Endothelial cell of umbilical vein (primary cell): ENCODE results near the gene RPL41.

Experiments used
- CTCF ChIP-seq, 2 donors: IDR thresholded peaks; 1 replicate in 1 of 2; 2 replicates in 1 of 2; pipeline ENCODE4 v1.5.1; 2011; ENCODE audit warnings: low read length in 2 of 2, mild to moderate bottlenecking in 2 of 2, moderate library complexity in 2 of 2, control low read depth in 1 of 2, inconsistent platforms in 1 of 2, low read depth in 1 of 2; ENCODE audit not compliant: insufficient read depth in 1 of 2; ENCODE audit errors: extremely low read depth in 1 of 2
- EZH2 ChIP-seq: IDR thresholded peaks from 2 replicates; pipeline ENCODE4 v1.6.1; 2012; ENCODE audit warnings: borderline replicate concordance, low read depth, mild to moderate bottlenecking, moderate library complexity, low read length, inconsistent platforms; ENCODE audit not compliant: severe bottlenecking
- GATA2 ChIP-seq: IDR thresholded peaks from 2 replicates; pipeline ENCODE4 v1.7.0; 2011; ENCODE audit warnings: low read depth, mild to moderate bottlenecking, moderate library complexity, mixed read lengths, low read length; ENCODE audit not compliant: insufficient read length, insufficient read depth
- JUN ChIP-seq: IDR thresholded peaks from 2 replicates; pipeline ENCODE4 v1.6.1; 2011; ENCODE audit warnings: borderline replicate concordance, low read depth; ENCODE audit not compliant: insufficient read length, insufficient read depth
- POLR2A ChIP-seq: IDR thresholded peaks from 2 replicates; pipeline ENCODE4 v1.6.1; 2012; ENCODE audit warnings: low read depth, mild to moderate bottlenecking, control low read depth, low read length
- POLR2AphosphoS5 ChIP-seq: IDR thresholded peaks from 2 replicates; pipeline ENCODE4 v1.6.1; 2012; ENCODE audit warnings: low read depth, mild to moderate bottlenecking, control low read depth, low read length, moderate library complexity; ENCODE audit not compliant: insufficient read depth
- TF ChIP-seq, protein P1 (sequence below): IDR thresholded peaks from 2 replicates; pipeline ENCODE4 v1.6.1; 2011; ENCODE audit not compliant: insufficient read depth, insufficient read length

DNA sequence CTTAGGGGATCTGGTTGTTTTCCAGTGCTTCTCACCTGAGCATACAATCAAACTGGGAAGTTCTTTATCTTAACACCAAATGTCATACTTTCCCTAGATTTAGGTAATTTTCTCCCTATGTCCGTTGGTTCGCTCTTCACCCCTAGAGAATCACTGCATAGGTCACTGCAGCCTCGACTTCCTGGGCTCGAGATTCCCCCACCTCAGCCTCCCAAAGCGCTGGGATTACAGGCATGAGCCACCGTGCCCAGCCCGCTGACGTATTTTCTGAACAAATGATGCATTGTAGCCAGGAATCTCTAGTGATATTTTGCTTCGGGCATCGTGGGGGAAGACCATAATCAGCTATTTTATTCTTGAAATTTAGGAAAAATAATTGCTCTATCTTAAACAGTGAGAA is 1.1 kb upstream of the RPL41 start:
- TF ChIP-seq CTCF (IDR thresholded peaks at IDR 0.05; ENCODE audit: extremely low read depth in 1 of 2, insufficient read depth in 1 of 2, low read depth in 1 of 2, low read length in 2 of 2) (no peak), POLR2A (no peak), POLR2AphosphoS5 (no peak), EZH2 (no peak), JUN (no peak), GATA2 (no peak)
- TF ChIP-seq, protein P1, sequence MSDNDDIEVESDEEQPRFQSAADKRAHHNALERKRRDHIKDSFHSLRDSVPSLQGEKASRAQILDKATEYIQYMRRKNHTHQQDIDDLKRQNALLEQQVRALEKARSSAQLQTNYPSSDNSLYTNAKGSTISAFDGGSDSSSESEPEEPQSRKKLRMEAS: no peak
